Transverse colon (tissue), 4 donors: ENCODE results near the gene RAB20. TPM values are rescaled to one million over a fixed set of nuclear protein-coding genes. Genes with fewer than 3 reads are reported as not detected.
"Not testable (repeated sequence)": the region's sequence is repeated elsewhere in the genome, so short reads cannot be mapped to it uniquely, and the experiment has no call there.

Experiments used
- DNase-seq: peaks from one replicate; pipeline ENCODE4 v3.0.0-alpha.2; 2019
- H3K27ac ChIP-seq, 4 donors: fragments of 200-600 bp; sonication (generic); 2 replicates each; pipeline ENCODE4 v1.5.1; 2016 to 2018; ENCODE audit warnings: inconsistent platforms in 4 of 4
- H3K27me3 ChIP-seq: fragments of 200-600 bp; sonication (generic); 2 replicates; pipeline ENCODE4 v1.5.1; 2017; ENCODE audit warnings: inconsistent platforms
- H3K36me3 ChIP-seq, 4 donors: fragments of 200-600 bp; sonication (generic); 2 replicates each; pipeline ENCODE4 v1.5.1; 2017 to 2019; ENCODE audit warnings: inconsistent platforms in 4 of 4
- H3K4me1 ChIP-seq, 4 donors: fragments of 200-600 bp; sonication (generic); 2 replicates each; pipeline ENCODE4 v1.5.1; 2017 to 2020; ENCODE audit warnings: inconsistent platforms in 4 of 4
- H3K4me3 ChIP-seq, 4 donors: fragments of 200-600 bp; sonication (generic); 1 replicate in 1 of 4; 2 replicates in 3 of 4; pipeline versions ENCODE4 v1.5.1 to v1.6.1; 2017 to 2019; ENCODE audit warnings: inconsistent platforms in 4 of 4
- H3K9me3 ChIP-seq, 2 donors: fragments of 200-600 bp; sonication (generic); 2 replicates each; pipeline ENCODE4 v1.5.1; 2017 to 2019; ENCODE audit warnings: inconsistent platforms in 2 of 2
- CTCF ChIP-seq, 5 experiments: fragments of 200-600 bp in 3 of 5; fragments of 450-650 bp in 2 of 5; sonication (generic) in 3 of 5; IDR thresholded peaks; 1 replicate in 2 of 5; 2 replicates in 3 of 5; pipeline ENCODE4 v1.5.1; 2016 to 2017; ENCODE audit warnings: antibody characterized with exemption in 5 of 5, inconsistent platforms in 3 of 5, mild to moderate bottlenecking in 2 of 5, moderate library complexity in 1 of 5
- EP300 ChIP-seq: sonication (generic); formaldehyde crosslinking; IDR thresholded peaks from one replicate; pipeline ENCODE4 v1.6.1; 2017; ENCODE audit warnings: antibody characterized with exemption, low read depth
- POLR2A ChIP-seq: fragments of 450-650 bp; IDR thresholded peaks from one replicate; pipeline ENCODE4 v1.6.1; 2016; ENCODE audit warnings: antibody characterized with exemption, mild to moderate bottlenecking, moderate library complexity
- POLR2AphosphoS5 ChIP-seq, 3 donors: sonication (generic); formaldehyde crosslinking; IDR thresholded peaks; one replicate each; pipeline ENCODE4 v1.6.1; 2016; ENCODE audit warnings: antibody characterized with exemption in 3 of 3
- WGBS, 2 donors: methylation state at CpG; one replicate each; pipeline ENCODE4 v1.1.5; 2018; ENCODE audit warnings: low coverage in 1 of 2; 5-methylcytosine and 5-hydroxymethylcytosine counted together
- in situ Hi-C, 4 donors: fragments of 200-750 bp; cut with MboI; loops; one replicate each; pipeline versions ENCODE4 v1.15.0 to v1.15.1; 2017; ENCODE audit warnings: low sequenced_read_pairs in 3 of 4, low pct_ligation_motif_present in 1 of 4, low pct_unique_long_range_greater_than_20kb in 1 of 4
- intact Hi-C: fragments of 100-400 bp; cut with DNase I; formaldehyde crosslinking; loops from one replicate; pipeline ENCODE4 v1.15.1; 2023; ENCODE audit warnings: low total_unique reads
- total RNA-seq, 4 donors: library from RNA; depleted of rRNA; stranded (reverse); fragments of >200 nt; gene quantifications; one replicate each; pipeline ENCODE4 v1.1.0, GENCODE V29; 2016

The RAB20 gene
- total RNA-seq, 4 donors from 2014 or later, result 12.5 to 66.2 (median 54.1) TPM

- no peak for DNase-seq
- no peaks in the 10 kb centered on the region for H3K4me1 ChIP-seq
- TF ChIP-seq POLR2AphosphoS5 (IDR thresholded peaks at IDR 0.05), result no peak
- TF ChIP-seq POLR2A, result no peak
- no peak for TF ChIP-seq EP300
- no peak for TF ChIP-seq CTCF (IDR thresholded peaks at IDR 0.05)
- H3K4me3 ChIP-seq, result no peak overlapping the region
- peaks cover 0 to 7% (median 0%) of the 10 kb centered on the region in 4 donors for H3K36me3 ChIP-seq
- in situ Hi-C loops (no loop called here), intact Hi-C loops (no loop called here)
- H3K27me3 ChIP-seq, result no peaks in the 10 kb centered on the region
- 92% methylated on average over 24 of the region's 24 CpGs; no CpG with 5 or more reads in 1 of the 2 donors for WGBS, 2 donors
- no peaks in the 10 kb centered on the region for H3K9me3 ChIP-seq
- H3K27ac ChIP-seq, result no peak overlapping the region
These were observed 69.4 kb downstream of the RAB20 start for GRCh38 chr13:110491869-110492678.

- intact Hi-C loops (no loop called here), in situ Hi-C loops (no loop called here)
- no peak for DNase-seq
- H3K27ac ChIP-seq, result no peak overlapping the region
- TF ChIP-seq POLR2AphosphoS5 (IDR thresholded peaks at IDR 0.05) (no peak), EP300 (no peak), CTCF (IDR thresholded peaks at IDR 0.05) (no peak), POLR2A (no peak)
- WGBS, 2 donors, result 89 to 91% methylated on average over 6 to 24 of the region's 24 CpGs
- H3K4me1 ChIP-seq, result no peaks in the 10 kb centered on the region
- no peaks in the 10 kb centered on the region for H3K36me3 ChIP-seq
- no peaks in the 10 kb centered on the region for H3K27me3 ChIP-seq
- no peaks in the 10 kb centered on the region for H3K9me3 ChIP-seq
- no peak overlapping the region for H3K4me3 ChIP-seq
These were observed 71.3 kb downstream of the RAB20 start for GRCh38 chr13:110490009-110490770.

GRCh38 chr13:110486880-110487279, 74.6 kb downstream of the RAB20 start:
- H3K9me3 ChIP-seq, DNase-seq, H3K36me3 ChIP-seq, H3K27me3 ChIP-seq, in situ Hi-C loops, H3K27ac ChIP-seq, intact Hi-C loops, H3K4me1 ChIP-seq, H3K4me3 ChIP-seq: not testable (repeated sequence)
- 83 to 90% methylated on average over 1 to 3 of the region's 3 CpGs for WGBS, 2 donors

- peaks cover 0 to 5% (median 0%) of the 10 kb centered on the region in 4 donors for H3K36me3 ChIP-seq
These were observed 75.3 kb downstream of the RAB20 start for GRCh38 chr13:110486061-110486715.

GRCh38 chr13:110485604-110486003, 75.9 kb downstream of the RAB20 start:
- in situ Hi-C loops (no loop called here), intact Hi-C loops (no loop called here)
- no peak for TF ChIP-seq POLR2AphosphoS5 (IDR thresholded peaks at IDR 0.05)
- TF ChIP-seq EP300, result no peak
- TF ChIP-seq POLR2A, result no peak
- TF ChIP-seq CTCF (IDR thresholded peaks at IDR 0.05), result no peak
- Histone ChIP-seq H3K9me3 (no peaks in the 10 kb centered on the region), H3K4me3 (no peak overlapping the region), H3K27me3 (no peaks in the 10 kb centered on the region), H3K4me1 (no peaks in the 10 kb centered on the region), H3K36me3 (peaks cover 0 to 5% (median 0%) of the 10 kb centered on the region in 4 donors), H3K27ac (no peak overlapping the region)
- WGBS, 2 donors, result 84 to 89% methylated on average over 3 to 9 of the region's 9 CpGs
- no peak for DNase-seq

More at GRCh38 chr13:110486061-110486715, 75.3 kb downstream of the RAB20 start:
- Histone ChIP-seq H3K4me1 (no peaks in the 10 kb centered on the region), H3K27ac (no peak overlapping the region), H3K4me3 (no peak overlapping the region), H3K9me3 (no peaks in the 10 kb centered on the region), H3K27me3 (no peaks in the 10 kb centered on the region)
- intact Hi-C loops, result no loop called here
- 80 to 87% methylated on average over 7 to 15 of the region's 15 CpGs for WGBS, 2 donors
- in situ Hi-C loops, result no loop called here
- TF ChIP-seq POLR2A (no peak), EP300 (no peak)
- DNase-seq, result no peak
